ENCODE data around the gene NOL6. TPM values are rescaled to one million over a fixed set of nuclear protein-coding genes. Genes with fewer than 3 reads are reported as not detected.

NOL6 gene
- total RNA-seq, 4 donors from 2014 or later, result 18.1 to 36.3 (median 29.1) TPM

DNA sequence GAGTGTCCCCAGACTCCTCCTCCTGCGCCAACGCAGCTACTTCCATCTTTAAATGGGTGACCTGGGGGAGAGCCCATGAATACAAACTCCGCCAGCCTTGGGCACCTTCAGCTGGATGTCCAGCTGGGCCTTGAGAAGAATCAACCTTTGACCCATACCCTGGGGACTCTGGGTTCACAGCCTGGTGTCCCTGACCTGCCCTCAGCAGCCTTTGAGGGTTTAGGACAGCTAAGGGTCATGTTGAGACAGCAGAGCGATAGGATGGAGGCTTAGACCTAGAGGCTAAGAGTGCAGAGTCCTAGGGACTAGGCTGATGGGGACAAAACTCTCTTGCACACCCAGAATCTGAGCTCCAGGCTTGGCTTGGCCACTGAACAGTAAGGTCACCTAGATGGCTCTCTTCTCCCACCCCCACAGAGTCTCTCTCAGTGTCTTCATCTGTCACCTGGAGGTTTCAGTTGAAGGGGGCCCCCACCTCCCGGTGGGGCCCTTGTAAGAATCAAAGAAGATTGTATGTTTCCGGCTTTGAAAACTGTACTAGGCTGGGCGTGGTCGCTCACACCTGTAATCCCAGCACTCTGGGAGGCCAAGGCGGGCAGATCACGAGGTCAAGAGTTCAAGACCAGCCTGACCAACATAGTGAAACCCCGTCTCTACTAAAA is 19.6 kb downstream of the NOL6 start:
- intact Hi-C loops (cut with DNase I; ENCODE audit: low total_unique reads) (no loop called here), in situ Hi-C loops (cut with MboI; ENCODE audit: low sequenced_read_pairs in 4 of 4) (loop anchor here in 1 of 4 donors (25.0 kb wide), 1 partner anchor 167 kb away; the partner anchor contains the start of gene NFX1)
- Histone ChIP-seq H3K9me3 (no peaks in the 10 kb centered on the region), H3K4me3 (no peak overlapping the region), H3K27ac (no peak overlapping the region), H3K27me3 (no peaks in the 10 kb centered on the region), H3K4me1 (no peaks in the 10 kb centered on the region), H3K36me3 (no peaks in the 10 kb centered on the region)
- no peak for ATAC-seq
- no peak for DNase-seq
- no peak for TF ChIP-seq POLR2A (IDR thresholded peaks at IDR 0.05)
- TF ChIP-seq, protein P1, sequence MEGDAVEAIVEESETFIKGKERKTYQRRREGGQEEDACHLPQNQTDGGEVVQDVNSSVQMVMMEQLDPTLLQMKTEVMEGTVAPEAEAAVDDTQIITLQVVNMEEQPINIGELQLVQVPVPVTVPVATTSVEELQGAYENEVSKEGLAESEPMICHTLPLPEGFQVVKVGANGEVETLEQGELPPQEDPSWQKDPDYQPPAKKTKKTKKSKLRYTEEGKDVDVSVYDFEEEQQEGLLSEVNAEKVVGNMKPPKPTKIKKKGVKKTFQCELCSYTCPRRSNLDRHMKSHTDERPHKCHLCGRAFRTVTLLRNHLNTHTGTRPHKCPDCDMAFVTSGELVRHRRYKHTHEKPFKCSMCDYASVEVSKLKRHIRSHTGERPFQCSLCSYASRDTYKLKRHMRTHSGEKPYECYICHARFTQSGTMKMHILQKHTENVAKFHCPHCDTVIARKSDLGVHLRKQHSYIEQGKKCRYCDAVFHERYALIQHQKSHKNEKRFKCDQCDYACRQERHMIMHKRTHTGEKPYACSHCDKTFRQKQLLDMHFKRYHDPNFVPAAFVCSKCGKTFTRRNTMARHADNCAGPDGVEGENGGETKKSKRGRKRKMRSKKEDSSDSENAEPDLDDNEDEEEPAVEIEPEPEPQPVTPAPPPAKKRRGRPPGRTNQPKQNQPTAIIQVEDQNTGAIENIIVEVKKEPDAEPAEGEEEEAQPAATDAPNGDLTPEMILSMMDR (IDR thresholded peaks at IDR 0.05 in 4 of 5, conservative IDR thresholded peaks at IDR 0.05 in 1 of 5), result no peak

DNA sequence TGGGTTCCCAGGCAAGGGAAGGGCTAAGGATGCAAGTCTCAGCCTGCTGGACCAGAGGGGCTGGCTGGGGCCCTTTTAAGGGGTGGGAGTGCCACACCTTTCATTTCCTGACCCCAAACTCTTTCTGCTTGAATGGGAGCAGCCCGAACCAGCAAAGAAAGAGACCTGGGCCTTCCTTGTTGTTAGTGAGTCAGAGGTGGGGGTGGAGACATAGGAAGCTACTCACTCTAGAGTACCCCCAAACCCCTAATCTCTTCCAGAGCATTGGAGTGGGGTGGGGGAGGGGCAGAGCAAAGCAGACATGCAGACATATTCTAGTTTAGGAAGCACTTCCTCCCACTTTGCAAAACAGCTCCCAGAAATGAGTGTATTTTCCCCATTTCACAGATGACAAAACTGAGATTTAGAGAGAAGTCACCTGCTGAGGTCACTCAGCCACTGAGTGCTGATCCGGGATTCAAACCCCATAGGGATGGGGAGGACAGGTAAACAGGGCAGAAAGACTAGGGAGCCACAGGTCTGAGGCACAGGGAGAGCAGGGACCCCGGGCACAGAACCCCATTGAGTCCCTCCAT is 20.4 kb downstream of the NOL6 start:
- no peaks in the 10 kb centered on the region for H3K36me3 ChIP-seq
- H3K27me3 ChIP-seq, result no peaks in the 10 kb centered on the region
- intact Hi-C loops (cut with DNase I; ENCODE audit: low total_unique reads), result no loop called here
- no peak for ATAC-seq
- DNase-seq, result no peak
- TF ChIP-seq POLR2A (IDR thresholded peaks at IDR 0.05), result no peak
- TF ChIP-seq, protein P1 (IDR thresholded peaks at IDR 0.05 in 4 of 5, conservative IDR thresholded peaks at IDR 0.05 in 1 of 5), result no peak
- H3K27ac ChIP-seq, result no peak overlapping the region
- no peaks in the 10 kb centered on the region for H3K9me3 ChIP-seq
- H3K4me3 ChIP-seq, result no peak overlapping the region
- no peaks in the 10 kb centered on the region for H3K4me1 ChIP-seq
- in situ Hi-C loops (cut with MboI; ENCODE audit: low sequenced_read_pairs in 4 of 4), result loop anchor here in 1 of 4 donors (25.0 kb wide), 1 partner anchor 166 kb away; the partner anchor contains the start of gene NFX1

DNA sequence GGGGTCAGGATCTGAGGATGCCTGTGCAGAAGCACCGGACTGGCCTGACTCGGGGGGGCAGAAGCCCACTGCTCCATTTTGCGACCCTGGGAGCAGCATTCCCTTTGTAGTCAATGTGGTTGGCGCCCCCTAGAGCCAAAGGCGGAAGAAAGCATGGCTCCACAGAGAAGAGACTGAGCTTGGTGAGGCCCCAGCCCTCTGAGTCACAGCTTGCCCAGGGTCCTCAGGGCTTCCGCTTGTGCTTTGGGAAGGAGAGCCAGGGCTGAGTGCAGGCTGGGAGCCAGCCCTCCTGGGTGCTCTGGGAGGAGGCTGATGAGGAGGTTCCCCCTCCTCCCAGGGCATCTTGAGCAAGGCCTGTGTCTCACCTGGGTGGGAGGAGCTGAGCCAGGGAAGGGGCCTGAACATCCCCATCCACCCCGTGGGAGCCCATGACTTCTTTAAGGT is 20.9 kb downstream of the NOL6 start:
- no peaks in the 10 kb centered on the region for H3K4me1 ChIP-seq
- DNase-seq (no peak), ATAC-seq (no peak)
- no peaks in the 10 kb centered on the region for H3K9me3 ChIP-seq
- intact Hi-C loops (cut with DNase I; ENCODE audit: low total_unique reads), result no loop called here
- H3K27ac ChIP-seq, result no peak overlapping the region
- no peak overlapping the region for H3K4me3 ChIP-seq
- TF ChIP-seq, protein P1 (IDR thresholded peaks at IDR 0.05 in 4 of 5, conservative IDR thresholded peaks at IDR 0.05 in 1 of 5), result peak in 2 of 5 experiments; percentile 17 to 48
- no peak for TF ChIP-seq POLR2A (IDR thresholded peaks at IDR 0.05)
- no peaks in the 10 kb centered on the region for H3K27me3 ChIP-seq
- in situ Hi-C loops (cut with MboI; ENCODE audit: low sequenced_read_pairs in 4 of 4), result loop anchor here in 1 of 4 donors (25.0 kb wide), 1 partner anchor 166 kb away; the partner anchor contains the start of gene NFX1
- H3K36me3 ChIP-seq, result no peaks in the 10 kb centered on the region

DNA sequence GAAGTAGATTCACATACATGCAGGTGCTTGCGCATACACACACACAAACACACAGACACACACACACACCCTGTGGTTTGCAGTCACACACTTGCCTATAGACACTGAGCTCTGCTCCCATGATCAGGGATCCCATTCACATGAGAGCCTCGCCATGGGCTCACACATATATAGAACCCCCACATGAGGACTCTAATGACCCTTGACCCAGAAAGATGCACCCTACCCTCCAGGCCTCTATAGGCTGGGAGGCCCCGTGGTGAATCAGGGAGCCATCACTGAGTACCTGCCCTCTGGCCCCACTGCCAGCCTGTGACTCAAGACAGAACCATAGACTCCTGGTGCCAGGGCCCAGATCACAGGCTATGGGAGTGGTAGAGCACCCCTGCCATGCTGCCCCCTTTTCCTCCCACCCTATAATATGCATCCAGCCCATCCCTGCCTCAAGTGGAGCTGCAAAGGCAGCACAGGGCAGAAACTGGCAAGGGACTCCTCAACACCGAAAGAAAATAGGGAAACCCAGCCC is 23.0 kb downstream of the NOL6 start:
- Histone ChIP-seq H3K4me3 (no peak overlapping the region), H3K27me3 (no peaks in the 10 kb centered on the region), H3K27ac (no peak overlapping the region), H3K9me3 (no peaks in the 10 kb centered on the region), H3K36me3 (no peaks in the 10 kb centered on the region), H3K4me1 (peaks cover 5 to 6% of the 10 kb centered on the region in 2 donors)
- no peak for DNase-seq
- TF ChIP-seq POLR2A (IDR thresholded peaks at IDR 0.05), result no peak
- TF ChIP-seq, protein P1 (IDR thresholded peaks at IDR 0.05 in 4 of 5, conservative IDR thresholded peaks at IDR 0.05 in 1 of 5), result no peak
- in situ Hi-C loops (cut with MboI; ENCODE audit: low sequenced_read_pairs in 4 of 4) (loop anchor here in 1 of 4 donors (25.0 kb wide), 1 partner anchor 163 kb away; the partner anchor contains the start of gene NFX1), intact Hi-C loops (cut with DNase I; ENCODE audit: low total_unique reads) (no loop called here)
- ATAC-seq, result no peak
